ENCODE data around the gene DHRS3.

Gene DHRS3

GRCh38 chr1:12615865-12616708, 1.9 kb downstream of the DHRS3 start:
- no peak for DNase-seq

GRCh38 chr1:12615159-12615864, 2.7 kb downstream of the DHRS3 start:
- no peak for DNase-seq

- no peak for DNase-seq
These were observed 3.4 kb downstream of the DHRS3 start for GRCh38 chr1:12614402-12615158.

- no peak for DNase-seq
These were observed 4.8 kb downstream of the DHRS3 start for GRCh38 chr1:12613180-12613579.

GRCh38 chr1:12610941-12611340, 7.1 kb downstream of the DHRS3 start:
- DNase-seq = no peak

GRCh38 chr1:12610305-12610935, 7.6 kb downstream of the DHRS3 start:
- DNase-seq = no peak

- no peak for DNase-seq
These were observed 8.5 kb downstream of the DHRS3 start for GRCh38 chr1:12609469-12610003.

GRCh38 chr1:12608311-12608957, 9.6 kb downstream of the DHRS3 start:
- DNase-seq = no peak

GRCh38 chr1:12607263-12607662, 10.7 kb downstream of the DHRS3 start:
- DNase-seq = no peak

GRCh38 chr1:12604986-12605385, 13.0 kb downstream of the DHRS3 start:
- no peak for DNase-seq

- DNase-seq = peak; percentile 75
These were observed 13.7 kb downstream of the DHRS3 start for GRCh38 chr1:12604114-12604874.

- no peak for DNase-seq
These were observed 14.8 kb downstream of the DHRS3 start for GRCh38 chr1:12603224-12603623.

GRCh38 chr1:12602659-12603024, 15.4 kb downstream of the DHRS3 start:
- no peak for DNase-seq

- peak; percentile 24 for DNase-seq
These were observed 16.0 kb downstream of the DHRS3 start for GRCh38 chr1:12601700-12602658.

GRCh38 chr1:12600880-12601633, 17.0 kb downstream of the DHRS3 start:
- DNase-seq = peak; percentile 16

- no peak for DNase-seq
These were observed 17.7 kb downstream of the DHRS3 start for GRCh38 chr1:12600335-12600734.

- DNase-seq = no peak
These were observed 18.4 kb downstream of the DHRS3 start for GRCh38 chr1:12599657-12600056.

- DNase-seq = no peak
These were observed 19.0 kb downstream of the DHRS3 start for GRCh38 chr1:12598974-12599373.

- no peak for DNase-seq
These were observed 20.2 kb downstream of the DHRS3 start for GRCh38 chr1:12597792-12598191.
